SKM-1 (cell line): ENCODE results near the gene E2F4.

ENCODE experiments used
- DNase-seq: peaks from one replicate; lab custom pipeline; 2025; ENCODE audit not compliant: unreplicated experiment; lab: John Stamatoyannopoulos, UW

Gene E2F4

DNA sequence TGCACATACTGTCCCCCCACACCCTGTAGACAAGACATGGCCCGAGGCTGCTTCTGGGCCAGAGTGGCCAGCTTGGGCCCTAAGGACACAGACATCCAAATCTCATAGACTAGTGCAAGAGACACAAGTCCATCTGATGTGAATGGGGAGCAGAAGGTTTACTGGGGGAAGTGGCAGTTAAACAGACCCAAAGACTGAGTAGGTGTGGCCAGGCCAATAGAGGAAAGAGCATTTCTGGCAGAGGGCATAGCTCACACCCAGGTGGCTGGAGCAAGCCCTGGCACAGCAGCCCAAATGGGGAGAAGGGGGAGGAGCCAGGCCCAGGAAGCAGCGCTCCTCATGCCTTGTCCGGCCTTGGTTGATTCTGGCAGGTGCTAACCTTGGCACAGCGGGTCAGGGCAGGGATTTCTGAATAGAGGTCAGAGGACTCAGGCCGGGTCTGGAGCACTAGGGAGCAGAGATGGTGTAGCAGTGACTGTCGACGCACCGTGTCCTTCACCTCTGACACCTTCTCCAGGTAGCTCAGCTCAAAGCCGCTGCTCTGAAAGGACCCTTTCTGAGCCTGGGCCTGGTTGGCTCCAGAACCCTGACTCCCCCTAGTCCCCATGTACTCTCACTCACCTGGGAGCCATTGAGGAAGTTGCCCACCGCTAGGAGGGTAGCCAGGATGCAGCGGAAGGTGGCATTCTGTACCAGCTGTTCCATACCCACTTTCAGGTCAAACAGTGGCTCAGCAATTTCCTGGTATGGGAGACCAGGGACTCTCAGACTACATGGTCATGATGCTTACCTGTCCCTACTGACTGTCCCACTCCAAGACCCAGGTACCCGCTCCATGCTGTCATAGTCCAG lies 39.1 kb downstream of the E2F4 start:
- DNase-seq: no peak

DNA sequence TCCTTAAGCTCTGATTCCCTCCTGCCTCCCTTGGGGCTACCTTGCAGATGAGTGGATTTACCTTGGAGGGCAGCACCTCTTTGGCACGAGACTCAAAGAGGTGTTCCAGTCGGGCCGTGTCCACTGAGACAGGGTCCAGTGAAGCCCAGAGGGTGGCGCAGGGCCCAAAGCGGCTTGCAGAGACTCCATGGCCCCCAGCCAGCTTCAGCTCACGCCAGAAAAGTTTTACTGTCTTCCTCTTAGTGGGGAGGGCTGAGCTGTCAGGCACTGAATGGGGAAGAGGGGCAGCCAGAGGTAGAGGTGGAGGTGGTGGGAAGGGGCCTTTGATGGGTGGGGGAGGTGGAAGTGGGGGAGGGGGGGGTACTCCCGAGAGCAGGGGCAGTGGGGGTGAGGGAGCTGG lies 41.6 kb downstream of the E2F4 start:
- DNase-seq: no peak

DNA sequence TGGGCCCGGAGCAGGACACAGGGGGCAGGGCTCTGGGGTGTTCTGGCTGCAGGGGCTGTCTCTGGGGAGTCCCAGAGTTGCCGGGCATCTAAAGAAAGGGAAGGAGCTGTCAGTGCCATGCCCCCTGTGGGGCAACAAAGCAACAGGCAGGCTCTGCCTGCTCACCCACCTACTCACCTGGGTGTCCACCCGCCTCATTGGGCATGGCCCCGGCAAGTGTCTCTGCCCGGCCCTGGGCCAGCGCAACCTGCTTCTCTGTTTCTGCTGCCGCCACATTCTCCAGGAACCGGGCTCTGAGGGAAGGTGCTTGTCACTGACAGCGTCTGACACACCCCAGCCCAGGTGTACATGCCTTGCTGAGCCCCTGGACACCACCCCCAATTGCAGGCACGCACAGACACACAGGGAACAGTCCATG lies 42.2 kb downstream of the E2F4 start:
- no peak for DNase-seq

DNA sequence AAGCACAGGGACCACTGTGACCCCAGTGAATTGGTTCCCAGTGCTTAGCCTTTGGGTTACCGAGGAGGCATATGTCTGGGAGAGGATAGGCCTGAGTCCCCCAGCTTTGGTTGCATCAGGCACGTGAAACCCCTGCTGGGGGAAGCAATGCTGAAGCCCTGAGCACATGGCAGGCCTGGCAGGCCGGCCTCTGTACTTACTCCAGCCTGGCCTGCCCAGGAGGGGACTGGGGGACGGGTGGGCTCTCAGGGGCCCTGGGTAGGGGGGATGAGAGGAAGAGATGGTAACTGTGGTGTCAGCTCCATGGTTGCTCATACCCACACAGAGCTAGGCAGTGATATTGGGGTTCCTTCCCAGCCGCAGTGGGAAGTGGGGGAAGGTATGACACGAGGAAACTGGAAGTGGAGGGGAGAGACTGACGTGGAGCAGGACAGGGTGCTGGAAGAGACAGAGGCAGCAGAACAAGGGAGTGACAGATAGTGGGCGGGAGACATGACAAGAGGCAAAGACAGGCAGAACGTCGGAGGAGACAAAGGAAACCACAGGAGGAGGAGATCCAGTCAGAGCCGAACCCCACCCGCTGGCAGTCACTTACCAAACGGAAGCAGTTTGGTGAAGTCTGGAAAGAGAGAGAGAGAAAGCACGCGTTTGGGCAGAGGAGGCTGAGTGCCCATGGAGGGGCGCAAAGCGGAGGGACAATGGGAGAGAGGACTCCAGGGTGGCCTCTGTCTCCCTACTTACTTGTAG lies 44.0 kb downstream of the E2F4 start:
- DNase-seq: no peak

DNA sequence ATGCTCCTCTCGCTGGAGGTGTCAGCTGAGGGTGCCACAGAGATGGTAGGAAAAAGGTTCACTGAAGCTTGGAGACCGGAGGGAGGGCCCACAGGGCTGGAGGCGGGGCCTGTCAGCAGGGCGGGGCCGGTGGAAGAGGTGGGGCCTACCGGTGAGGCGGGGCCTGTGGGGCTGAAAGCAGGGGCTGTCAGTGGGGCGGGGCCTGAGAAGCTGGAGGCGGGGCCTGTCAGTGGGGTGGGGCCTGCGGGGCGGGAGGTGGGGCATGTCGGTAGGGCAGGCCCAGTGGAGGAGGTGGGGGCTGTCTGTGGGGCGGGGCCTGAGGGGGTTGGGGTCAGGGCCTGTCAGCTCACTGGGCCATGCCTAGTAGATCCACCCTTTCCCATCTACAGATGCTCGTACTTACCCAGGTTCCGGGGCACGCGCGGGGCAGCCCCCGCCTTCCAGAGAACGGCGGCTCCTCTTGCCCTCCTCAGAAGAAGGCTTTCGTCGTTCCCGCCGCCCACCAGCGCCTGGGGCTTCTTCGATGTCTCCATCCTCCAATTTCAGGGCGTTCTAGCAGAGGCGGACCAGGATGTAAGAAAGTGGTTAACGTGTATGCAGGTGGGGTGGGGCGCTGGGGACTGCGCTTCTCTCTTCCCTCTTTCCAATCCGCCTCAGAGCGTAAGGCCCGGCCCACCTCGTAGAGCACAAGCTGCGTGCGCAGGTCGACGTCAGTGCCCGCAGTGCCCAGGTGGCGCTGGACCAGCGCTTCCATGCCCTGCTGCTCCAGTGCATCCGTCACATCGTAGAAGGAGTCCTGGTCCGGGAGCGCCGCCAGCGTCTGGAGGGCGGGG lies 44.8 kb downstream of the E2F4 start:
- no peak for DNase-seq

DNA sequence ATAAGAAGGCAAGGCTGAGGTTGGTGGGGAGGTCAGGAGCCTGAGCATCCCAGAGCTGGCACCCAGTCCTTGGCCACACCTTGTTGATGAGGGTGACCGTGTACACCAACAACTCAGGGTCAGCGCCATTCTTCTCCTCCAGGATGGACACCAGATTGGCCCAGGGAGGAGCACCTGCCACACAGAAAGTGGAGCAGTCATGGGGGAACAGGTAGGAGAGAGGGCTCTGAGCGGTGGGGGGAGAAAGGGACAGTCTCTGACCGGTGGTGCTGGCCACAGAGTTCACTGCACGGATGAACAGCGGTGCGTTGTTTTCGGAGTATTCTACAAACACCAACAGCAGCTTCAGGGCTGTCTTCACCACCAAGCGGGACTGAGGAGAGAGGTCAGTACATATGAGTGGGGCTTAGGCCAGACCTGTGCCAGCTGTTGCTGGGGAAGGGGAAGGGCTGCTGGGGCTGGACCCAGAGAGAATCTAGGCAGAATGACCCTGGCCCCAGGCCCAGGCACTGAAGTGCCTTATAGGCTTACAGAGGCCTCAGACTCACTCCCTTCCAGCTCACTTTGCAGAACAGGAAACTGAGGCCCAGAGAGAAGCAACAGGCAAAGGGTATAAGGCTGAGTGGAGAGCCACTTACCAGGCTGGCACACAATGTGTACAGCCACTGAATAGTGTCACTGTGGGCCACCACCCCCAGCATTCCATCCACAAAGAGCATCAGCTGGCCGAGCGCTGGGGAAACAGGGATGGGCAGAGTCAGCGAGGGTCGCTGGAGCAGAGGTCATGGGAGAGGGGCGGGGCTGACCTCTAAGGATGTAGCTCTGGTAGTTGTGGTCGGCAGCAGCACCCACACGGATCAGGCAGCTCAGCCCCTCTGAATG lies 45.7 kb downstream of the E2F4 start:
- no peak for DNase-seq

DNA sequence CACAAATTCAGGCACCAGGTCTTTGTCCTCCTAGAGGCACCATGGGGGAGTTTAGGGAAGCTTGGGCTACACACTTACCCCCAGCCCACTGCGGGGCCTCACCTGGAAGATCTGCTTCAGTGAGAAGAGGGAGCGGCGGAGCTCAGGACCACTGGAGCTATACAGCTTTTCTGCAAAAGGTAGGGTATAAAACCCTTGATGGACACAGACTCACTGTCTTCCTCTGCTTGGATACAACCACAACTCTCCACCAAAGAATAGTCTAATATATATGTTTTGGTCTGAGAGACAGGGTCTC lies 46.3 kb downstream of the E2F4 start:
- DNase-seq: no peak

DNA sequence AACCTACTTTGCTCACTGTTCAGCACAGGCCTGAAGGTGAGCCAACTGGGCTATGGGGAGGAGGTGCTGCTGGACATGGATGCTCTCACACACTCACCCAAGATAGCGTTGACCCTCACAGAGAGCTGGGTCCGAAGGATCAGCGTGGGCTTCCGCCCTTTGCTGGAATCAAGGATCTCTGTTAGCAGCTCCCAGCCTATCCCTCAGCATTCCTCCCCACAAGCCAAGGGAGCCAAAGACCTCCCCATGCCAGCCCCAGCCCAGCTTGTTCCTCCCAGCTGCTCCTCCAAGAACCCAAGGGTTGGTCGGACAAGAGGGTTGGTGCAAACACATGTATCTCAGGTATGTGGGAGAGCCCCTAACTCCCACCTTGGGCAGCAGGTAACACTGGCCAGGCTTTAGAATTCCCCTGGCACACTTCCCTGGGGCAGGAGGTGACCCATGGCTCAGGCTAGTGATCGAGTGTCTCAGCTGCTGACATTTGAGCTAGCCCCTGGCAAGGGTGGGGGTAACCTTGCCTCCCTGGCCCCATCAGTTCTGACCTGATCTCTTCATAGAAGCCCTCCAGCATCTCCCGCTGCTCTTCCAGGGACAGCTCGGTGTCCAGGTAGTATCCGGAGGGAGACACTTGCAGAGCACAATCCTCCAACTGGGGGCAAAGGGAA lies 47.0 kb downstream of the E2F4 start:
- no peak for DNase-seq

DNA sequence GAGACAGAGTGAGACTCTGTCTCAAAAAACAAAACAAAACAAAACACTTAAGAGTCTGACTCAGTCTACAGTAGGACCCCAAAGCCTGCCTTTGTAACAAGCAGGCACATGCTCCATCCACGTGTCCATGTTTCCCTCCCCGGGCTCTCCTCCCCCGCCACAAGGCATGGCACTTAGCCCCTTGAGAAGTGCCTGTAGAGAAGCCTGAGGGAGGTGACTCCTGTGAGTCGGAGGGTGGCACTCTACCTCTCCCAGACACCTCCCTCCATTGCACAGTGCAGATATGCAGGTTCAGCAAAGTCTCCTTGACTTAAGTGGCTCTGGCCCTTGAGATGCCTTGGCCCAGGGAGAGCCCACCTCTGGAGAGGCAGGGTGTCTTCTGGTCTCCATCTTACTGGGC lies 48.6 kb downstream of the E2F4 start:
- DNase-seq: no peak

DNA sequence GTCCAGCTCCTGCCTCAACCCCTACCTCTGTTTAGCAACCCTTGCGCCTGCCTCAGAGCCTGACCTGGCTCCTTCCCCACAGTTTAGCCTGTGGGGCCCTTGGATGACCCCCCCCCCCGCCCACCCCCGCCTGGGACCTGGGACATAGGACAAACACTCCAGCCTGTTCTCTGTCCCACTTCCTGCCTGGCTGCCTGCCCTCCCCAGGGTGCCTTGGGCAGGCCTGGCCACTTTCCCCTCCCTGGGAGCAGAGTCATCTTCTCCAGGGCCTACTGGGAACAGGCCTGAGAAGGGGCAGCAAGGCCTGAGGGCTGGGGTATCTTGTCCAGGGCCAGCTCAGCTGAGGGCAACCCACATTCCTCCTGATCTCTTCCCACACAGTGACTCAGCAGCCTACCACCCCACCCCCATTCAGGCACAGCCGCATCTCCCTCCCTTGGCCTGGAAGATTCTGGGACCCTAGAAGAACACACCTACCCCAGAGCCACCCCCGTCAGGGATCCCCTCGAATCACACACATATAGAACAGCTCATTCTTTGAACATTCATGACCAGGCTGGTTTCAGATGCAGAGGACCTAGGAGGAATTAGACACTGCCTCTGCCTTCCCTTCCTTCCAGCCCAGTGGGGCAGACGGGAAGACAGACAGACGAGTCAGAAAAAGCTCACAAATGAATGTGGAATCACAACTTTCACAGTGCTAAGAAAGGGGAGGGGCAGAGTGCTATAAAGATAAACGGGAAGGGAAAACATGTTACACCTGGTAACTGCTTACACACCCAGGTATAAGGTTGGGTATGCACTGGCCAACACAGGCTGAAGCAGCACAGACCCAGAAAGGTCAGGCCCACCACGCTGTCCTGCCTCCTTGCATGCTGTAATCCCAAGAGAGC lies 49.3 kb downstream of the E2F4 start:
- DNase-seq: no peak

DNA sequence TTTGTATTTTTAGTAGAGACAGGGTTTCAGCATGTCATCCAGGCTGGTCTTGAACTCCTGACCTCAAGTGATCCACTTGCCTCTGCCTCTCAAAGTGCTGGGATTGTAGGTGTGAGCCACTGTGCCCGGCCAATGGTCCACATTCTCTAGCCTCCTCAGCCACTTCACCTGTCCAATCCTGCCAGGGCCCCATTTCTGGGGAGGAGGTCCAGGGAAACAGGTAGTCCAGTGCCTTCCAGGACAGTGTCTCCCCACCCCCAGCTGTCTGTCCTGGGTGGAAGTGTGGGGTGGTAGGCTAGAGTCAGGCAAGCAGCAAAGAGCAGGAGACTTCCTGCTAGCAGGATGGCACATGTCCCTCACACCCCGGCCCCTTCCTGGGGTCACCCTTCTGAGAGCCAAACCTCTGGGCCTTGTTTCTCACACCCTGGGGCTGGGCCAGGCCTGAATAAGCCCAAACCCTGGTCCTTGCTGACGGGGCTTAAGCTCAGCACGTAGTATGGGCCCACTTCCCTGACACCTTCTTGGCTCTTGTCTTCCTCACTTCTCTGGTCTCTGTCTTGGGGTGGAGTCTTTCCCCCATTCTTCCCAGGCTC lies 50.3 kb downstream of the E2F4 start:
- no peak for DNase-seq

DNA sequence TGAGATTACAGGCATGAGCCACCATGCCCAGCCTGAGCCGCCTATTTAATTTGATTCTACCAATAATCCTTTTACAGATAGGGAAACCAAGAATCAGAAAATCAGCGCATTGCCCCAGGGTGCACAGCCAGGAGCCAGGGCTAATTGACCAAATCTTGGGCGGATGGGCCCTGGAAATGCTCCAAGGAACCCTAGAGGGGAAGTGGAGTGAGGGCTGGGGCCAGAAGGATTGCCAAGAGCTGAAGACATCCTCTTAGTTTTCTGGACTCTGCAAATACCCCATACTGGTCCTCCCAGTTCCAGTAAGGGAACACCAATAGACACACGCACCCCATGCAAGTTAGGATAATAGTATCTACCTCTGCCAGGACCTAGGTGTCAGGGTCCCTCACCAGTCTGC lies 51.5 kb downstream of the E2F4 start:
- no peak for DNase-seq

DNA sequence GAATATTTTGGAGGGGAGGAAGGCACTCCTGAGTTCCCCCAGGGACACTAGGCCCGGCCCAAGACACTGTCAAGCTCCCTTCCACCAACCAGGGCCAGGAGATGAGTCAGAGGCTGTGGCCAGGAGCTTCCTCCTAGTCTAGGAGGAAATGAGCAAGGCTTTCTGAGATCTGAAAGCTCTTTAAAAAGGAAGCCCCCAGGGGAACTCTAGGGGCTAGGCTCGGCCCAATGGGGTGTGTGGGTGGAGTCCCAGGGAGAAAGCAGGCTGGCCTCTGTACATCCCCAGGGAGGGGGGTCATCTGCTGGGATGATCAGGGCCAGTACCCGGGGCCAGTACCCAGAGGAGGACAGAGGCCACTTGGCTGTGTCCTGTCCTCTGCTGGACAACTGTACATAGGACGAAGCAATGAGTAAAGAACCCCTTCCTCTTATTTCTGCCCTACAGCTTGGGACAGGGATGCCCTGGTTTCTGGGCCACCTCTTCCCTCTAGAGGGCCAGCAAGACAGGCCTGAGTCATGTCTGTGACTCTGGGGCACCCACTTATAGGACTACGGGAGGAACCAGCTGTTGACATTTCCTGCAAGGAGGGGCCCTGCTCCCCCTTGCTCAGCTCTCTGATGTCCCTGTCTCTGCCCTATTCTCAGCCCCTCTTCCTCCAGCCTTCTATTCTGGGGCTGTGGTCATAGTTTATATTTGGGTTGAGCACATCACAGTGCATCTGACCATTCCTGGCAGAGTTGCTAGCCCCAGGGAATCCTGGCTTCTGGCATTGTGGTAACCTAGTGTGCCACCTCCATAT lies 52.6 kb downstream of the E2F4 start:
- DNase-seq: peak; percentile 92

DNA sequence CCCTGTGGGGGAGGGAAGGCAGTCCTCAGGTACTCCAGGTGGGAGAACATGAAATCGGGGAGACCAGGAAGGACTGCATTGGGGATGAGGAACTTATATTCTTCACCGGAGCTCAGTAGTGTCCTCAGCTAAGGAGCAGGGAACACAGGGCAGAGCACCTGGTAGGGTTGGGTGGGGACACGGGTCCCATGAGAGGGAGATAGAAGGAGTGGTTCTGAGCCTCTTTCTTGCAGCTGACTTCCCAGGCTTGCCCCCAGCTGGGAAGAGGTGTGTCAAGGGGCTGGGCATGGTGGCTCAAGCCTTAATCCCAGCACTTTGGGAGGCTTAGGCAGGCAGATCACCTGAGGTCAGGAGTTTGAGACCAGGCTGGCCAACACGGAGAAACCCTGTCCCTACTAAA lies 53.2 kb downstream of the E2F4 start:
- DNase-seq: no peak

DNA sequence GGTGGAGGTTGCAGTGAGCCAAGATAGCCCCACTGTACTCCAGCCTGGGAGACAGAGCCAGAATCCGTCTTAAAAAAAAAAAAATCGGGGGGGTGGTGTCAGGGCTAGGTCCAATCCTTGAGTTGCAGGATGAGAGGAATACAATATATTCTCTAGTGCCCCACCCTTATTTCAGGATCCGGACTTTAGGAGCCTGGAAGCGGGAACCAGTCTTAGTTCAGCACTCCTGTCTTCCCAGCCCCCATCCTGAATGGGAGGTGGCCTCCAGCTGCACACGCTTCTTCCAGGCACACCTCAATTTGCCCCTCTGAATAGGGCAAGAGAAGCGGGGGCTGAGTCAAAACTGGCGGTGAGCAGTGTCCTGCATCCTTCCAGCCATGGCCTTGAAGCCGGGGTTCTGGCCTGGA lies 53.7 kb downstream of the E2F4 start:
- DNase-seq: no peak

DNA sequence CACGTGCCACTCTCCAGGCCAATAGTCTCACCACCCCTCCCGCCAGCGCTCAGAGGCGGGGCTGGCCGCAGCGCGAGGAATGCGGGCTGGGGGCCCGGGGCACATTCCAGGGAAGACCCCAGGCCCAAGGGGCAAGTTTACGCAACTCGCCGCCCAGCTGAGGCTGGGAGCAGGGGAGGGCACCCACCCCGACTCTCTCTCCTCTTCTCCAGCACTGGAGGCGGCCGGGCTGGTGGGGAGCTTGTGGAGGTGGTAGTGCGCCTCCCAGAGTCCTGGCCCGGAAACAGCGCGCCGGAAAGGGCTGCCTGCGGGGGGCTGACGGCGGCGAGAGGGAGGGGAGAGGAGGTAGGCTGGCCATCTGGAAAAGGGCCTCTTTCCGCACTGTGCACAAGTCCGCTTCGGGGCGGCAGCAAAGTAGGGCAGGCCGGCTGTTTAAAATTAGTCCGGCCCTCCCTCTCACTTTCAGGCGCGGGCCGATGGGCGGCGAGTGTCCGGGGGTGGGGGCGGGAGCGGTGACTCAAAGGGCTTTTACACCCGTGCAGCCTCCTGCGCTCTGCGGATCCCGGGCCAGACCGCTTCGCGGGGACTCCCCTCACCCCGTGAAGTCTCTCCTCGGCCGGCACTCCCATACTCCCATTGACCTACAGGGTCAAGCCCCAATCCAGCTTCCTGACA lies 54.3 kb downstream of the E2F4 start:
- DNase-seq: no peak

DNA sequence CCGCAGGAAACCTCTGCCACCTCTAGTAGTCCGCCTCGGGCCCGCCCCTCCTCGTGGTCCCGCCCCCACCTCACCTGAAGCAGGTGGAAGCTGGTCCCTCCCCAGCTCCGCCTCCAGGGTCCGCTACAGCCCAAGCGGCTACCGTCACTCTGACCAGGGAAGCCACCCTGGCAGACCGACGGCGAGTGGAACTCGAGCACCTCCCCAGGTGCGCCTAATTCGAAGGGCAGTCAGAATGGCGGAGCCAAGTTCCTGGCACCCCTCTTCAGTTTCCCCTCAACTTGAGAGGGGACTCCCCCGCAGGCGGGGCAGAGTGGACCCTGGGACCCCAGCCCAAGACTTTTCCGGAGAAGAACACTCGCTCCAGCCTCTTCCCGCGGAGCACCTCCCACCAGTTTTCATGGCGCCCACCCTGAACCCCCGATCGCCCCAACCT lies 54.8 kb downstream of the E2F4 start:
- DNase-seq: no peak
